C4-2B (cell line): ENCODE measurements around the gene SYT14.

Experiments
- H3K27ac ChIP-seq: fragments of 450-650 bp; 2 replicates; pipeline ENCODE4 v1.5.1; 2017
- CTCF ChIP-seq: fragments of 450-650 bp; conservative IDR thresholded peaks from 2 replicates; pipeline ENCODE4 v1.5.1; 2017; ENCODE audit warnings: mild to moderate bottlenecking
- ZFX ChIP-seq: fragments of 450-650 bp; IDR thresholded peaks from 2 replicates; pipeline ENCODE4 v1.6.1; 2017

Gene SYT14

GRCh38 chr1:210214573-210215409, 276.8 kb downstream of the SYT14 start:
- TF ChIP-seq CTCF, result no peak
- no peak for TF ChIP-seq ZFX
- no peak overlapping the region for H3K27ac ChIP-seq

GRCh38 chr1:210217482-210217881, 279.5 kb downstream of the SYT14 start:
- no peak for TF ChIP-seq ZFX
- TF ChIP-seq CTCF, result no peak

GRCh38 chr1:210218047-210218446, 280.0 kb downstream of the SYT14 start:
- no peak overlapping the region for H3K27ac ChIP-seq

More at GRCh38 chr1:210217482-210217881, 279.5 kb downstream of the SYT14 start:
- no peak overlapping the region for H3K27ac ChIP-seq

More at GRCh38 chr1:210218047-210218446, 280.0 kb downstream of the SYT14 start:
- no peak for TF ChIP-seq CTCF
- TF ChIP-seq ZFX, result no peak
